ENCODE measurements around the gene CALML5. TPM values are rescaled to one million over a fixed set of nuclear protein-coding genes. Genes with fewer than 3 reads are reported as not detected.

CALML5 gene
- total and polyA plus RNA-seq, 2 donors (not counting 1 experiment from before 2014, with no cell fraction given), result not detected

DNA sequence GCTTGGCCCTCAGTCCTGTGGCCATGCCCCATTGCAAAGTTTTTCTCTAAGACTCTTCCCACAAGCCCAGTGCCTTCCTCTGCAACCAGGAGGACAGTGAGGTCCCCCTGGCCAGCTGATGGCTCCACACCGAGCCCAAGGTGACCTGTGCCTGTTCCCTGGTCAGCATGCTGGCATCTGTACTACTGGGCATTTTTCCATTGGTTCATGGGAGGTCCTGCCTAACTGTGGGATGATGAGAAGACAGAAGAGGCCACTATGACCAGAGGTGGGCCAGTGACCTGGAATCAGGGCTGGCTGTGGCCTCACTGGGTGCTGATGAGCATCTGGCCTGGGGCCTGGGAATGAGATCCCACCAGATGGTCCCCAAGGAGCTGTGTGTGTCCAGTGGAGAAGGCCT is 45.6 kb upstream of the CALML5 start:
- Histone ChIP-seq H2AFZ (ENCODE audit: low read length) (no peak overlapping the region), H3K9me3 (ENCODE audit: control insufficient read depth, insufficient read depth, low read depth, low read length) (no peaks in the 10 kb centered on the region), H3K79me2 (ENCODE audit: control insufficient read depth, insufficient read depth, low read length) (no peaks in the 10 kb centered on the region), H4K20me1 (ENCODE audit: control insufficient read depth, extremely low read depth, insufficient read depth, low read length) (no peaks in the 10 kb centered on the region), H3K4me2 (ENCODE audit: extremely low read depth, insufficient read depth, low read length) (no peak overlapping the region), H3K9ac (ENCODE audit: insufficient read depth, low read length) (no peak overlapping the region), H3K27ac (ENCODE audit: insufficient read depth, low read length) (no peak overlapping the region), H3K36me3 (ENCODE audit: control insufficient read depth, insufficient read depth, low read length) (no peaks in the 10 kb centered on the region), H3K27me3 (ENCODE audit: control insufficient read depth, insufficient read depth, low read length) (no peaks in the 10 kb centered on the region), H3K4me3 (replicated peaks in 1 of 4; ENCODE audit: control extremely low read depth in 1 of 4, insufficient read depth in 1 of 4, low read depth in 3 of 4, low read length in 4 of 4) (no peak overlapping the region), H3K4me1 (ENCODE audit: control insufficient read depth, extremely low read depth, insufficient read depth, low read length) (peaks cover 30% of the 10 kb centered on the region)
- TF ChIP-seq, protein P1, sequence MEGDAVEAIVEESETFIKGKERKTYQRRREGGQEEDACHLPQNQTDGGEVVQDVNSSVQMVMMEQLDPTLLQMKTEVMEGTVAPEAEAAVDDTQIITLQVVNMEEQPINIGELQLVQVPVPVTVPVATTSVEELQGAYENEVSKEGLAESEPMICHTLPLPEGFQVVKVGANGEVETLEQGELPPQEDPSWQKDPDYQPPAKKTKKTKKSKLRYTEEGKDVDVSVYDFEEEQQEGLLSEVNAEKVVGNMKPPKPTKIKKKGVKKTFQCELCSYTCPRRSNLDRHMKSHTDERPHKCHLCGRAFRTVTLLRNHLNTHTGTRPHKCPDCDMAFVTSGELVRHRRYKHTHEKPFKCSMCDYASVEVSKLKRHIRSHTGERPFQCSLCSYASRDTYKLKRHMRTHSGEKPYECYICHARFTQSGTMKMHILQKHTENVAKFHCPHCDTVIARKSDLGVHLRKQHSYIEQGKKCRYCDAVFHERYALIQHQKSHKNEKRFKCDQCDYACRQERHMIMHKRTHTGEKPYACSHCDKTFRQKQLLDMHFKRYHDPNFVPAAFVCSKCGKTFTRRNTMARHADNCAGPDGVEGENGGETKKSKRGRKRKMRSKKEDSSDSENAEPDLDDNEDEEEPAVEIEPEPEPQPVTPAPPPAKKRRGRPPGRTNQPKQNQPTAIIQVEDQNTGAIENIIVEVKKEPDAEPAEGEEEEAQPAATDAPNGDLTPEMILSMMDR (conservative IDR thresholded peaks at IDR 0.05 in 1 of 2, IDR thresholded peaks at IDR 0.05 in 1 of 2; ENCODE audit: low read depth in 1 of 2, low read length in 2 of 2), result no peak
- TF ChIP-seq EZH2 (IDR thresholded peaks at IDR 0.05; ENCODE audit: low read length, missing control alignments), result no peak
- DNase-seq (ENCODE audit: low read depth in 2 of 2), result no peak

DNA sequence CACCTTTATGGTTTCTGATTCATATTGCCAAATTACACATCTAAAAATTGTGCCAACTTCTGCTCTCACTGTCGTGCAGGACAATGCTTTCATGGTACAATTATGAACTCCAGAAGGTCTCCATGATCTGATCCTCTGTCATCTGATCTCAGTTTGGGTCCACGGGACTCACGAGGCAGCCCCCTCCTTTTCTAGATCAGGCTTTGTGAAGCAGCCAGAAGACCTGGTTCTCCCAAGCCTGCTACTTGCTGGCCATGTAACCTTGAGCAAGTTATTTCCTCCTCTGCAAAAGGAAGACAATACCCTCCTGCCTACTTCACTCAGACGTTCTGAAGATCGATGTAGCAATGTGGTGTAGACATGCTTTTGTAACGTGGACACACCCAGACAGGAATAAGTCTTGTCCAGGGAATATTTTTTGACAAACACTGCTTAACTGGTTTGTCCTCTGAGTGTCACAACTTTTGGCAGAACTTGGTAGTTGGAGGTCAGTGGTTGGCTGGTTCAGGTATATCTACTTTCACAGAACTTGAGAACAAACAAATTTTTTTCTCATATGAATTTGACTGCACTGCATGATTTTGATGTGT is 44.9 kb upstream of the CALML5 start:
- Histone ChIP-seq H3K79me2 (ENCODE audit: control insufficient read depth, insufficient read depth, low read length) (no peaks in the 10 kb centered on the region), H4K20me1 (ENCODE audit: control insufficient read depth, extremely low read depth, insufficient read depth, low read length) (no peaks in the 10 kb centered on the region), H2AFZ (ENCODE audit: low read length) (no peak overlapping the region), H3K27ac (ENCODE audit: insufficient read depth, low read length) (no peak overlapping the region), H3K4me3 (replicated peaks in 1 of 4; ENCODE audit: control extremely low read depth in 1 of 4, insufficient read depth in 1 of 4, low read depth in 3 of 4, low read length in 4 of 4) (no peak overlapping the region), H3K4me2 (ENCODE audit: extremely low read depth, insufficient read depth, low read length) (no peak overlapping the region), H3K27me3 (ENCODE audit: control insufficient read depth, insufficient read depth, low read length) (no peaks in the 10 kb centered on the region), H3K9me3 (ENCODE audit: control insufficient read depth, insufficient read depth, low read depth, low read length) (no peaks in the 10 kb centered on the region), H3K36me3 (ENCODE audit: control insufficient read depth, insufficient read depth, low read length) (no peaks in the 10 kb centered on the region), H3K9ac (ENCODE audit: insufficient read depth, low read length) (no peak overlapping the region), H3K4me1 (ENCODE audit: control insufficient read depth, extremely low read depth, insufficient read depth, low read length) (peaks cover 27% of the 10 kb centered on the region)
- TF ChIP-seq EZH2 (IDR thresholded peaks at IDR 0.05; ENCODE audit: low read length, missing control alignments), result no peak
- TF ChIP-seq, protein P1 (conservative IDR thresholded peaks at IDR 0.05 in 1 of 2, IDR thresholded peaks at IDR 0.05 in 1 of 2; ENCODE audit: low read depth in 1 of 2, low read length in 2 of 2), result no peak
- no peak for DNase-seq (ENCODE audit: low read depth in 2 of 2)

DNA sequence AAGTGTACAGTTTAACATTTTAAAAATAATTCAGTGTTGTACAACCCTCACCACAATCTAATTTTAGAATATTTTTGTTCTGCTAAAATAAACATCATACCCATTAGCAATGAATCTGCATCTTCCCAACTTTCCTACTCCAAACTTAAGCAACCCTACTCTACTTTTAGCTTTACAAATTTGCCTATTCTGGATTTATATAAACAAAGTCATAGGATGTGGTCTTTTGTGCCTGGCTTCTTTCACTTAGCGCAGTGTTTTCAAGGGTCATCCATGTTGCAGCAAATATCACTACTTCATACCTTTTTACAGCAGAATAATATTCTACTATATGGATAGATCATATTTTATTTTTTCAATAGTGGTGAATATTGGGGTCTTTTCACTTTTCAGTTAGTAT is 44.3 kb upstream of the CALML5 start:
- Histone ChIP-seq H3K4me3 (replicated peaks in 1 of 4; ENCODE audit: control extremely low read depth in 1 of 4, insufficient read depth in 1 of 4, low read depth in 3 of 4, low read length in 4 of 4) (no peak overlapping the region), H3K27ac (ENCODE audit: insufficient read depth, low read length) (no peak overlapping the region), H2AFZ (ENCODE audit: low read length) (no peak overlapping the region), H3K36me3 (ENCODE audit: control insufficient read depth, insufficient read depth, low read length) (no peaks in the 10 kb centered on the region), H3K9me3 (ENCODE audit: control insufficient read depth, insufficient read depth, low read depth, low read length) (no peaks in the 10 kb centered on the region), H3K4me1 (ENCODE audit: control insufficient read depth, extremely low read depth, insufficient read depth, low read length) (peaks cover 21% of the 10 kb centered on the region), H3K4me2 (ENCODE audit: extremely low read depth, insufficient read depth, low read length) (no peak overlapping the region), H3K9ac (ENCODE audit: insufficient read depth, low read length) (no peak overlapping the region), H3K79me2 (ENCODE audit: control insufficient read depth, insufficient read depth, low read length) (no peaks in the 10 kb centered on the region), H4K20me1 (ENCODE audit: control insufficient read depth, extremely low read depth, insufficient read depth, low read length) (no peaks in the 10 kb centered on the region), H3K27me3 (ENCODE audit: control insufficient read depth, insufficient read depth, low read length) (no peaks in the 10 kb centered on the region)
- no peak for TF ChIP-seq EZH2 (IDR thresholded peaks at IDR 0.05; ENCODE audit: low read length, missing control alignments)
- TF ChIP-seq, protein P1 (conservative IDR thresholded peaks at IDR 0.05 in 1 of 2, IDR thresholded peaks at IDR 0.05 in 1 of 2; ENCODE audit: low read depth in 1 of 2, low read length in 2 of 2), result no peak
- peak; percentile 20 to 69 for DNase-seq (ENCODE audit: low read depth in 2 of 2)
